Chondrocyte (in vitro differentiated cells): Measurements from ENCODE around the gene DNAH14. TPM values are rescaled to one million over a fixed set of nuclear protein-coding genes. Genes with fewer than 3 reads are reported as not detected.
A peak's percentile ranks its signal among the peaks of the same experiment; 100 is the strongest.
"Not testable (repeated sequence)": the region's sequence is repeated elsewhere in the genome, so short reads cannot be mapped to it uniquely, and the experiment has no call there.

ENCODE experiments used
- DNase-seq: peaks from one replicate; pipeline ENCODE4 v3.0.0; 2021; ENCODE audit warnings: mixed read lengths, low spot score
- H3K27ac Mint-ChIP-seq: one replicate; pipeline ENCODE4 v1.8.0; 2021; ENCODE audit warnings: mild to moderate bottlenecking, moderate library complexity, mixed read lengths; ENCODE audit not compliant: unreplicated experiment
- H3K27me3 Mint-ChIP-seq: 2 replicates; pipeline ENCODE4 v1.8.0; 2021; ENCODE audit warnings: low read depth, mixed read lengths
- H3K36me3 Mint-ChIP-seq: 2 replicates; pipeline ENCODE4 v1.8.0; 2021; ENCODE audit warnings: low read depth, mixed read lengths
- H3K4me1 Mint-ChIP-seq: 2 replicates; pipeline ENCODE4 v1.8.0; 2021; ENCODE audit warnings: low read depth, mild to moderate bottlenecking, mixed read lengths
- H3K4me3 Mint-ChIP-seq: one replicate; pipeline ENCODE4 v1.8.0; 2021; ENCODE audit warnings: mild to moderate bottlenecking, moderate library complexity, mixed read lengths; ENCODE audit not compliant: unreplicated experiment
- H3K9me3 Mint-ChIP-seq: 2 replicates; pipeline ENCODE4 v1.8.0; 2021; ENCODE audit warnings: low read depth, mixed read lengths
- CTCF ChIP-seq: fragments of 200-600 bp; sonication (generic); IDR thresholded peaks from 2 replicates; pipeline ENCODE4 v1.5.0; 2021; ENCODE audit warnings: antibody characterized with exemption, mild to moderate bottlenecking, moderate library complexity
- total RNA-seq: library from RNA; stranded (reverse); gene quantifications from 3 replicates; pipeline ENCODE4 v1.2.1, GENCODE V29; 2021

The DNAH14 gene
- total RNA-seq, 1 donor from 2014 or later, result 16.0 TPM

DNA sequence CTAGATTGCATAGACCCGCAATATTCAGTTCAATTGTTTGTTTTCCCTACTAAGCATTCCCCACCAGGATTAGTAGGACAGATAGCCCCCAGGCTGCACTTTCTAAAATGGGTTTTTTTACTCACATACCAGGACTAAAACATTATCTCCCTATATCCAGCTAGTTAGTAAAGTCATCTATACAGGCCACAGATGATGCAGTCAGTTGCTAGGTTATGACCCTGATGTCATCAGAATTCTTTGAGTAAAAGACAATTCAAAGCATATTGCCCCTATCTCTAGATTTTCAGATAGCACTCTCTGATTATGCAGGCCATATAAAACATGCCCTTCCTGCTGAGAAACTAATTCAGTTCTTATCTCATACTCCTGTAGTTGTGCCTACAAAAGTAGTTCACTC is 294.8 kb downstream of the DNAH14 start:
- TF ChIP-seq CTCF, result no peak
- H3K4me1 Mint-ChIP-seq, result no peaks in the 10 kb centered on the region
- no peak for DNase-seq
- H3K27ac Mint-ChIP-seq, result no peak overlapping the region
- H3K4me3 Mint-ChIP-seq, result no peak overlapping the region
- peaks cover 5% of the 10 kb centered on the region for H3K36me3 Mint-ChIP-seq
- H3K9me3 Mint-ChIP-seq, result peaks cover 19% of the 10 kb centered on the region
- no peaks in the 10 kb centered on the region for H3K27me3 Mint-ChIP-seq

GRCh38 chr1:225225681-225226080 is 296.2 kb downstream of the DNAH14 start:
- Mint-ChIP-seq H3K9me3 (peaks cover 14% of the 10 kb centered on the region), H3K36me3 (peaks cover 3% of the 10 kb centered on the region), H3K4me3 (no peak overlapping the region), H3K4me1 (no peaks in the 10 kb centered on the region), H3K27ac (no peak overlapping the region), H3K27me3 (no peaks in the 10 kb centered on the region)
- no peak for DNase-seq
- no peak for TF ChIP-seq CTCF

GRCh38 chr1:225228871-225229303 is 299.4 kb downstream of the DNAH14 start:
- Mint-ChIP-seq H3K4me1 (no peaks in the 10 kb centered on the region), H3K27me3 (no peaks in the 10 kb centered on the region), H3K9me3 (peaks cover 21% of the 10 kb centered on the region), H3K4me3 (no peak overlapping the region), H3K36me3 (peaks cover 6% of the 10 kb centered on the region), H3K27ac (no peak overlapping the region)
- TF ChIP-seq CTCF, result no peak
- DNase-seq, result no peak

DNA sequence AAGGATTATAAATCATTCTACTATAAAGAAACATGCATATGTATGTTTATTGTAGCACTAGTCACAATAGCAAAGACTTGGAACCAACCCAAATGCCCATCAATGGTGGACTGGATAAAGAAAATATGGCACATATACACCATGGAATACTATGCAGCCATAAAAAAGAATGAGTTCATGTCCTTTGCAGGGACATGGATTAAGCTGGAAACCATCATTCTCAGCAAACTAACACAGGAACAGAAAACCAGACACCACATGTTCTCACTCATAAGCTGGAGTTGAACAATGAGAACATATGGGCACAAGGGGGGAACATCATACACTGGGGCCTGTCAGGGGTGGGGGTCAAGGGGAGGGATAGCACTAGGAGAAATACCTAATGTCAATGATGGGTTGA is 300.0 kb downstream of the DNAH14 start:
- H3K27me3 Mint-ChIP-seq, H3K4me3 Mint-ChIP-seq, H3K36me3 Mint-ChIP-seq, H3K4me1 Mint-ChIP-seq, DNase-seq: not testable (repeated sequence)
- peak overlapping the region; percentile 55 for H3K27ac Mint-ChIP-seq
- peaks cover 23% of the 10 kb centered on the region for H3K9me3 Mint-ChIP-seq

DNA sequence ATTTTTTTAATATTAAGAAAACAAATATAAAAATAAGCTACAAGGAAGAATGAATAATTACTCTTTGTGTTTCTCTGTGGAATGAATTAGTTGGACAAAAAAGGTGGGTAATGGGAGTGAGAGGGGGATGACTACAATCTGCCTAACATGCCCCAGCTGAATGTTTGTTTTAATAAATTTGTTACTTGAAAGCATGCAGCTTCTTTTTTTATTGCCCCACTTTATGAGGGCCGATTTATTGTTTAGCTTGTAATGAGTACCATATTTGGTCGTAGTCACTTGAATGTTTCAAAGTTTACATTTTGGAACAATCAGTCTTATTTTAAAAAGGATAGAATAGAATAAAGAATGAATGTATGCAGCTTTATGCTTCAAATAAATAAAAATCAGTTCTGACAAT is 301.0 kb downstream of the DNAH14 start:
- no peak overlapping the region for H3K27ac Mint-ChIP-seq
- no peaks in the 10 kb centered on the region for H3K27me3 Mint-ChIP-seq
- peaks cover 33% of the 10 kb centered on the region for H3K9me3 Mint-ChIP-seq
- no peaks in the 10 kb centered on the region for H3K4me1 Mint-ChIP-seq
- no peak overlapping the region for H3K4me3 Mint-ChIP-seq
- no peak for TF ChIP-seq CTCF
- DNase-seq, result no peak
- H3K36me3 Mint-ChIP-seq, result peaks cover 6% of the 10 kb centered on the region

- peaks cover 15% of the 10 kb centered on the region for H3K36me3 Mint-ChIP-seq
- not testable (repeated sequence) for H3K4me3 Mint-ChIP-seq, DNase-seq, H3K27me3 Mint-ChIP-seq, H3K27ac Mint-ChIP-seq, H3K4me1 Mint-ChIP-seq
- peaks cover 52% of the 10 kb centered on the region for H3K9me3 Mint-ChIP-seq
Measured at GRCh38 chr1:225232930-225233329, 303.5 kb downstream of the DNAH14 start.
